Measurements from ENCODE around the gene POLR2E. TPM values are rescaled to one million over a fixed set of nuclear protein-coding genes. Genes with fewer than 3 reads are reported as not detected.

The POLR2E gene
- polyA plus RNA-seq, 1 donor (not counting 4 experiments of a cell fraction or from before 2014, with no cell fraction given): 178 TPM

- no peak overlapping the region for H2AFZ ChIP-seq (ENCODE audit: control insufficient read depth, low read length)
- peaks cover 9% of the 10 kb centered on the region for H4K20me1 ChIP-seq (ENCODE audit: control insufficient read depth, extremely low read depth, insufficient read depth, low read length)
- H3K4me3 ChIP-seq (ENCODE audit: control insufficient read depth in 2 of 3, extremely low read depth in 1 of 3, insufficient read depth in 2 of 3, low read depth in 1 of 3, low read length in 3 of 3): no peak overlapping the region
- peaks cover 23% of the 10 kb centered on the region for H3K4me1 ChIP-seq (ENCODE audit: control insufficient read depth, extremely low read depth, insufficient read depth, low read length)
- peaks cover 25 to 32% of the 10 kb centered on the region in 2 experiments for H3K36me3 ChIP-seq (ENCODE audit: control insufficient read depth in 2 of 2, extremely low read depth in 1 of 2, insufficient read depth in 2 of 2, low read length in 2 of 2)
- no peaks in the 10 kb centered on the region for H3K9me1 ChIP-seq (ENCODE audit: control insufficient read depth, extremely low read depth, insufficient read depth, low read length)
- H3K9ac ChIP-seq (ENCODE audit: control insufficient read depth, extremely low read depth, insufficient read depth, low read length): no peak overlapping the region
- dilution Hi-C loops (cut with MboI; ENCODE audit: extremely low pct_ligation_motif_present, low sequenced_read_pairs): no loop called here
- no peaks in the 10 kb centered on the region for H3K27me3 ChIP-seq (ENCODE audit: control insufficient read depth, extremely low read depth, insufficient read depth, low read length)
- H3K9me3 ChIP-seq (ENCODE audit: control insufficient read depth, low read depth, low read length): no peaks in the 10 kb centered on the region
- peaks cover 16% of the 10 kb centered on the region for H3K79me2 ChIP-seq (ENCODE audit: control insufficient read depth, insufficient read depth, low read length)
- no peak overlapping the region for H3K27ac ChIP-seq (ENCODE audit: control insufficient read depth, insufficient read depth, low read length)
- no peak for DNase-seq (ENCODE audit: low read depth, low spot score)
- no peak for TF ChIP-seq CTCF (optimal IDR thresholded peaks at IDR 0.05 in 1 of 3, IDR thresholded peaks at IDR 0.05 in 1 of 3, conservative IDR thresholded peaks at IDR 0.05 in 1 of 3; ENCODE audit: extremely low read depth in 1 of 3, insufficient read depth in 2 of 3, low read length in 3 of 3)
- TF ChIP-seq EZH2 (IDR thresholded peaks at IDR 0.05; ENCODE audit: low read length): no peak
- FAIRE-seq: no peak
- no peak overlapping the region for H3K4me2 ChIP-seq (ENCODE audit: control insufficient read depth, extremely low read depth, insufficient read depth, low read depth, low read length)
Observed at GRCh38 chr19:1037621-1038064, 57.5 kb downstream of the POLR2E start.

Other genes with a start within 250 kb of the POLR2E start
- gene ELANE, start 243.1 kb downstream of the POLR2E start, polyA plus RNA-seq: not detected in 3 replicates
- 0.37 to 1.6 TPM (median 0.47 TPM) in 3 replicates for gene CFD, start 235.7 kb downstream of the POLR2E start, polyA plus RNA-seq
- 9.7 to 20.3 TPM (median 12.0 TPM) in 3 replicates for gene MED16, start 202.2 kb downstream of the POLR2E start, polyA plus RNA-seq
- not detected in 3 replicates for gene RNU6-9, start 201.9 kb downstream of the POLR2E start, polyA plus RNA-seq
- gene R3HDM4, start 182.2 kb downstream of the POLR2E start, polyA plus RNA-seq: 33.5 to 48.0 TPM (median 47.9 TPM) in 3 replicates
- not detected in 3 replicates for gene KISS1R, start 178.0 kb downstream of the POLR2E start, polyA plus RNA-seq
- 2.6 to 3.4 TPM (median 3.1 TPM) in 3 replicates for gene ARID3A, start 169.3 kb downstream of the POLR2E start, polyA plus RNA-seq
- 26.3 to 48.7 TPM (median 38.3 TPM) in 3 replicates for gene WDR18, start 111.0 kb downstream of the POLR2E start, polyA plus RNA-seq
- gene GRIN3B, start 95.0 kb downstream of the POLR2E start, polyA plus RNA-seq: 0.20 to 1.9 TPM (median 0.84 TPM) in 3 replicates
- gene TMEM259, start 74.3 kb downstream of the POLR2E start, polyA plus RNA-seq: 61.5 to 136 TPM (median 88.0 TPM) in 3 replicates
- gene RNU6-2, start 73.9 kb downstream of the POLR2E start, polyA plus RNA-seq: not detected in 3 replicates
- gene CNN2, start 68.8 kb downstream of the POLR2E start, polyA plus RNA-seq: 105 to 495 TPM (median 136 TPM) in 3 replicates
- gene ABCA7, start 55.3 kb downstream of the POLR2E start, polyA plus RNA-seq: 7.4 to 11.0 TPM (median 7.9 TPM) in 3 replicates
- 0.56 to 1.3 TPM (median 1.1 TPM) in 3 replicates for gene ARHGAP45, start 28.2 kb downstream of the POLR2E start, polyA plus RNA-seq
- gene GPX4, start 8.6 kb upstream of the POLR2E start, polyA plus RNA-seq: 193 to 279 TPM (median 243 TPM) in 3 replicates
- 10.9 to 19.4 TPM (median 13.1 TPM) in 3 replicates for gene SBNO2, start 78.9 kb upstream of the POLR2E start, polyA plus RNA-seq
- gene STK11, start 110.4 kb upstream of the POLR2E start, polyA plus RNA-seq: 24.6 to 31.4 TPM (median 28.1 TPM) in 3 replicates
- gene CBARP, start 142.6 kb upstream of the POLR2E start, polyA plus RNA-seq: 0.93 to 2.8 TPM (median 1.2 TPM) in 3 replicates
- gene ATP5F1D, start 146.4 kb upstream of the POLR2E start, polyA plus RNA-seq: 51.3 to 95.4 TPM (median 80.0 TPM) in 3 replicates
- gene MIDN, start 153.2 kb upstream of the POLR2E start, polyA plus RNA-seq: 4.7 to 14.1 TPM (median 6.8 TPM) in 3 replicates
- 97.5 to 164 TPM (median 113 TPM) in 3 replicates for gene CIRBP, start 174.0 kb upstream of the POLR2E start, polyA plus RNA-seq
- gene FAM174C, start 180.2 kb upstream of the POLR2E start, polyA plus RNA-seq: 18.5 to 30.1 TPM (median 27.6 TPM) in 3 replicates
- gene EFNA2, start 190.5 kb upstream of the POLR2E start, polyA plus RNA-seq: not detected in 3 replicates